AG10803 (cell line): ENCODE results near the gene CDC73.

Source experiments
- DNase-seq: peaks from one replicate; pipeline ENCODE4 v3.0.0; 2010; ENCODE audit warnings: low read depth
- H3K4me3 ChIP-seq: 2 replicates; pipeline ENCODE4 v1.5.1; 2011; ENCODE audit warnings: mild to moderate bottlenecking, low read length, control low read depth
- CTCF ChIP-seq: conservative IDR thresholded peaks from 2 replicates; pipeline ENCODE4 v1.5.1; 2011; ENCODE audit warnings: mild to moderate bottlenecking, low read length, control low read depth, inconsistent platforms

The CDC73 gene

DNA sequence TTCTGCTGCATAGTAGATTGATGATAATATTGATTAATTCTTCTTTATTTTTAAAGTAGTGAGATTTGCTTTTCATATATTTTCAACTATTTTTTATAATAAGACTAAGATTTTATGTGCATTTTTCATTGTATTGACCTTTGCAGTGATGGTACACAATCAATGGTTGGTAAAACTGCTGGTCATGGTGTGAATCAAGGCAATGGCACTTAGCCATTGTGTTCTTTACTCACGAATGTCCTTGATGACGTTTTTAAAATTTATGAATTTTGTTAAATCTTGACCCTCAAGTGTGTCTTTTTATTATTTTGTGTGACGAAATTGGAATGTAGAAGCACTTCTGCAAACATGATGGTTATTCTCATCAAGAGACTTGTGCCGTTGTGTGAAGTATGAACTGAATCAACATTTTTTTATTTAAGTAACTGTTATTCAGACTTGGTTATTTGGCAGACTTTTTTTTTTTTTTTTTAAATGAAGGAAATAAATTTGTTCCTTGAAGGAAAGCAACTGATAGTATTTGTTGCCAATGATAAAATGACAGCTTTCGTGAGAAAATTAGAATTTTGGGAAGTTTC, 22.6 kb downstream of the CDC73 start:
- H3K4me3 ChIP-seq = no peak overlapping the region
- DNase-seq = no peak
- no peak for TF ChIP-seq CTCF

DNA sequence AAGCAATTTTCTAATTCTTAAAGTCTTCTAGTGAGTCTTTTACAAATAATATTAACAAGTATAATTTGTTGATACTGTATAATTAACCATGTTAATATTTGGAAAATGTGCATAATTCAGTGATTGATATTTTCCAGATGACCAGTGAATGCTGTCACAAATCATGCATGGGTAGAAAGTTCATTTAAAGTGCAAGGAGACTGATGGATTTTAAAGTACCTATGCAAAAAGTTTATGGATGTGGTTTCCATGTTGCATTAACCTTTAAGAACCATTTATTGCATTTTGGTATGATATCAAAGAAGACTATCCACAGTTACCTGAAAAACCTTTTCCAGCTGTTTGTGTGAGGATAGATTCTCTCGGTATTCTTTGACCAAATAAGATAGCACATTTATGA, 23.2 kb downstream of the CDC73 start:
- TF ChIP-seq CTCF = no peak
- H3K4me3 ChIP-seq = no peak overlapping the region
- no peak for DNase-seq

- TF ChIP-seq CTCF = no peak
- DNase-seq = no peak
- no peak overlapping the region for H3K4me3 ChIP-seq
Observed at GRCh38 chr1:193156117-193156821, 34.4 kb downstream of the CDC73 start.

DNA sequence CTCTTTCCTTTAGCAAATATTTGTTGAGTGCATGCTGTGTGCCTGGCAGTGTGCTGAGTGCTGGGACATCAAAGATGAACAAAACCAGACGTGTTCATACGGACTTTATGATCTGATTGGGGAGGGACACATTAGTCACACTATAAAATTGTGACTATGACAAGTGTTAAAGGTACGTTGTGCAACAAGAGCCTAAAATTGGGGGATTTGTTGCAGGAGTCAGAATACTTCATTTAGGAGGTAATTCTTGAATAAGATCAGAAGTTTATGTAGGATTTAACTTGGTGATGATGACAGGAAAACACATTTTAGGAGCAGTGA, 35.0 kb downstream of the CDC73 start:
- TF ChIP-seq CTCF = no peak
- no peak overlapping the region for H3K4me3 ChIP-seq
- DNase-seq = no peak

- no peak for DNase-seq
- TF ChIP-seq CTCF = no peak
- H3K4me3 ChIP-seq = no peak overlapping the region
Observed at GRCh38 chr1:193157360-193157759, 35.5 kb downstream of the CDC73 start.

DNA sequence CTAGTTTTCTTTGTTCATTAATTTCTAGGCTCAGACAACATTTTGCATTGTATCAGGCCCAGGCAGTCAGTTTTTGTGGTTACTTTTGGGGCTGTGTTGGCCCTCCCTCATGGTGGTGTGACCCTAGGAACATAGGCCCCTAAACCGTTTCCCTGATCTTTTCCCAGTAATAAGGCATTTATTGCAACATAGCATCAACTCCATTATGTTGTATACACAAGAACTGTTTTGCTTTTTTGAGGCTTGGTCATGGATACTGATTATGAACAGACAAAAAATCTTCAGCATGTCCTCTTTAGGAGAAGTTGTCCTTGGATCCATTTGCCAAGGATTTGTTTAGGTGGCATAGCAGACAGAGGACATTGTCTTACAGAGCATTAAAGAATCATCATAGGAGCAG, 54.3 kb downstream of the CDC73 start:
- DNase-seq = no peak
- no peak for TF ChIP-seq CTCF
- H3K4me3 ChIP-seq = no peak overlapping the region

- no peak overlapping the region for H3K4me3 ChIP-seq
- no peak for DNase-seq
Observed at GRCh38 chr1:193176788-193177187, 55.0 kb downstream of the CDC73 start.

More at GRCh38 chr1:193176788-193177187, 55.0 kb downstream of the CDC73 start:
- TF ChIP-seq CTCF = no peak
